K562 (cell line): ENCODE data around the gene MKNK2. TPM values are rescaled to one million over a fixed set of nuclear protein-coding genes. Genes with fewer than 3 reads are reported as not detected.

Experiments
- CHD7 ChIP-seq: fragments of 200-600 bp; sonication (generic); IDR thresholded peaks from one replicate; pipeline ENCODE4 v1.6.1; 2012; ENCODE audit warnings: mild to moderate bottlenecking, low read depth, low read length, inconsistent platforms
- CXXC5 ChIP-seq: fragments of 250-450 bp; sonication (Bioruptor Pico); IDR thresholded peaks from 2 replicates; pipeline ENCODE4 v1.8.0; 2022; ENCODE audit warnings: inconsistent platforms, mild to moderate bottlenecking, moderate library complexity
- GTF3C2 ChIP-seq: IDR thresholded peaks from 3 replicates; pipeline ENCODE4 v1.6.1; 2011; ENCODE audit warnings: borderline replicate concordance, mild to moderate bottlenecking, moderate library complexity; ENCODE audit not compliant: insufficient read length; ENCODE audit errors: extremely low read depth
- HLTF ChIP-seq: fragments of 450-650 bp; IDR thresholded peaks from 2 replicates; pipeline ENCODE4 v1.6.1; 2016
- HMGN3 ChIP-seq: IDR thresholded peaks from 2 replicates; pipeline ENCODE4 v1.6.1; 2011; ENCODE audit warnings: borderline replicate concordance, low read depth, mild to moderate bottlenecking, mixed read lengths, low read length; ENCODE audit not compliant: insufficient read length; ENCODE audit errors: extremely low read depth
- KLF10 ChIP-seq: fragments of 250-450 bp; sonication (Bioruptor Pico); IDR thresholded peaks from 2 replicates; pipeline ENCODE4 v1.6.1; 2021; ENCODE audit warnings: matching md5 sums
- MYBL2 ChIP-seq, 2 experiments: fragments of 450-650 bp in 1 of 2; sonication (generic) in 1 of 2; formaldehyde crosslinking in 1 of 2; IDR thresholded peaks; 2 replicates each; pipeline versions ENCODE4 v1.6.1 to v1.8.1; 2017 to 2022; ENCODE audit warnings: borderline replicate concordance in 1 of 2, inconsistent platforms in 1 of 2, low read depth in 1 of 2, mild to moderate bottlenecking in 1 of 2, missing genetic modification reagents in 1 of 2, moderate library complexity in 1 of 2
- NFXL1 ChIP-seq: fragments of 450-650 bp; formaldehyde crosslinking; IDR thresholded peaks from 2 replicates; pipeline ENCODE4 v1.4.0; 2021; ENCODE audit warnings: mild to moderate bottlenecking
- ZNF41 ChIP-seq: fragments of 250-450 bp; sonication (Bioruptor Pico); conservative IDR thresholded peaks from 2 replicates; pipeline ENCODE4 v1.4.0; 2020; ENCODE audit warnings: mild to moderate bottlenecking
- ZNF561 ChIP-seq: fragments of 450-650 bp; formaldehyde crosslinking; conservative IDR thresholded peaks from 2 replicates; pipeline ENCODE4 v1.4.0; 2020; ENCODE audit warnings: mild to moderate bottlenecking, moderate library complexity
- ZNF695 ChIP-seq: fragments of 450-650 bp; formaldehyde crosslinking; IDR thresholded peaks from 2 replicates; pipeline ENCODE4 v1.4.0; 2020; ENCODE audit warnings: mild to moderate bottlenecking, moderate library complexity
- polyA plus RNA-seq, 8 experiments: library from polyadenylated mRNA; depleted of rRNA in 4 of 8; stranded (reverse) in 5 of 8; unstranded in 3 of 8; fragments of >200 nt; fragmentation: Nextera tagmentation in 2 of 8; fragmentation: Illumina TruSeq in 1 of 8; extraction: Ambion mirVana in 2 of 8; extraction: Trizol in 1 of 8; gene quantifications; 2 replicates each; pipeline versions ENCODE4 v1.2.1 to v1.2.3, GENCODE V29; 2011 to 2014; ENCODE audit warnings: inconsistent platforms in 1 of 8, missing spikeins in 1 of 8
- total RNA-seq, 7 experiments: library from RNA; depleted of rRNA in 6 of 7; stranded (reverse); fragments of >200 nt in 6 of 7; fragmentation: Illumina TruSeq in 2 of 7; extraction: Trizol in 2 of 7; gene quantifications; 2 replicates each; pipeline versions ENCODE4 v1.2.1 to v1.2.3, GENCODE V29; 2011 to 2021; ENCODE audit warnings: low replicate concordance in 1 of 7

The MKNK2 gene
- total and polyA plus RNA-seq, 9 of the 15 experiments (the other 6 are each of a cell fraction or from before 2014, with no cell fraction given) = 5.1 to 191 (median 51.9) TPM

GRCh38 chr19:2061495-2062388 lies 10.7 kb upstream of the MKNK2 start (continued):
- no peak for TF ChIP-seq HLTF
- TF ChIP-seq GTF3C2 = no peak
- no peak for TF ChIP-seq ZNF695 (CRISPR knock-in tag)
- TF ChIP-seq MYBL2 (IDR thresholded peaks at IDR 0.05; ENCODE audit: low read depth) = no peak
- TF ChIP-seq MYBL2 (CRISPR knock-in tag; IDR thresholded peaks at IDR 0.05; ENCODE audit: borderline replicate concordance) = no peak
- TF ChIP-seq HMGN3 = peak; percentile 1
- no peak for TF ChIP-seq KLF10 (CRISPR knock-in tag)
- no peak for TF ChIP-seq CHD7
- TF ChIP-seq ZNF561 = no peak
- TF ChIP-seq CXXC5 = no peak; the same call in 1 of the 2 replicates
- TF ChIP-seq ZNF41 (CRISPR knock-in tag) = no peak
- TF ChIP-seq NFXL1 = no peak
